Activated CD4-positive, alpha-beta T cell treated with anti-CD3 and anti-CD28 coated beads, Interleukin-2, amount 50 U/mL, for 16 hours (primary cell): ENCODE measurements around the gene PGLYRP4.

Source experiments
- DNase-seq: peaks from one replicate; pipeline ENCODE4 v3.0.0-alpha.2; 2020

The PGLYRP4 gene

DNA sequence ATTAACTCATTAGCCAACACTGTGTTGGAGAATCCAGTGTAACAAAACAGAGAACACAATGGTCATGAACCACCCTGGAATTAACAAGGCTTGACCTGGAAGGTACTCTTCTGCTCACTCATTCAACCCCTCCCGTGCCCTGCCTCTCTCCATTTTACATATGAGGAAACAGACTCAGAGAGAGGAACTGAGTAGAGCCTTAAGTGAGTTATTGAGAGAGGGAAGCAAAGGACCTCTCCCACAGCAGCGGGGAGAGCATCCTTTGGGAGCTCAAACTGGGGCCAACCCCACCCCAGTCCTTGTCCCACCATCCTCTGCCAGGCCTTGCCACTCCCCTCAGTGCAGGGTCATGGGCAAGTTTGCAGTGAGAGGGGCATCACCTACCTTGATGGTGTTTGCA is 25.4 kb upstream of the PGLYRP4 start:
- DNase-seq = no peak

DNA sequence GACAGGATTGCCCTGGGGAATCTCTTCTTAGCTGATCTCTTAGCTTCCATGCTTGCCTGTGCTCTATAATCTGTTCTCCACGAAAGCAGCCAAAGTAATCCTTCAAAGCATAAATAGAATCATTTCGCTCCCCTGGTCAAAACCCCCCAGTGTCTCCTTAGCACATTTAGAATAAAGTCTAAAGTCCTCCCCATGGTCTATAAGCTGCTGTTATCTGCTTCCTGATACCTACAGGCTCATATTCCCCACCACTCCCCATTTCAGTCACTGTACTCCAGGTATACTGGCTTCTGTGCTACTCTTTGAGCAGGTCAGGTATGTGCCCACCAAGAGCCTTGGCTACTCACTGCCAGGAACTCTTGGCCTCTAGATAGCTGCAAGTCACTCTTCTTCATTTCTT is 23.9 kb upstream of the PGLYRP4 start:
- no peak for DNase-seq

- DNase-seq = no peak
These were observed 22.6 kb upstream of the PGLYRP4 start for GRCh38 chr1:153371231-153371630.

DNA sequence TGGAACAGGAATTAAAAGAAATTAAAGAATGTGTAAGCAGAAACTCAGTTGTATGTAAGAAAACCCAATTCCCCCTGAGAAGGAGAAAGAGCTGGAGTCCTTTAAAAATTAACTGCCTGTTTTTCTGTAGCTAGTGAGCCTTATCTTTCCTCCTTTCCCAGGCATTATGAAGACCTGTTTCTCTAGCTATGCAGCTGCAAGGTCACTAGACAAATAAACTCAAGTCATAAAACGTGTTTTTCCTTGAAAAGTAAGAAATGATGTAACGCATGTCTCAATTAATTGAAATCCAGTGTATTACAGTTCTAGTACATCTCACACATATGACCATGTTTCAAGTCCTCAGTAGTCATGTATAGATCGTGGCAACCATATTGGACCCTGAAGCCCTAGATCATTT is 21.5 kb upstream of the PGLYRP4 start:
- DNase-seq = no peak

DNA sequence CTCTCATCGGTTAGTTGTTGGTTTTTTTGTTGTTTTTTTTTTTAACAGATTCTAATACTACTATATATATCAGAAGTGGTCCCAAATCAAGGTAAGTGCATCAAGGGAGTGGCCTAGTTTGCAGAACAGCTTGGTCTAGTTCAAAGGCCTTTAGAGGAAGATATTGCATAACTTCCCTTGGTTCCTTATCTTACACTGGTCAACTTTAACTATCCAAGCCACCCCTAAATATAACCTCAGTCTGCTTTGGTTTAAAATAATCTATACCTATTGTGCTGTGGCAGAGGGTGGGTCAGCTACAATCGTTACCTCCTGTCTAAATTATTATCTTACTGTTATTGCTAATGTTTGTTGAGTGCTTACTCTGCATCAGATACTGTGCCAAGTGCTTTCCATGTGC is 19.9 kb upstream of the PGLYRP4 start:
- DNase-seq = no peak

DNA sequence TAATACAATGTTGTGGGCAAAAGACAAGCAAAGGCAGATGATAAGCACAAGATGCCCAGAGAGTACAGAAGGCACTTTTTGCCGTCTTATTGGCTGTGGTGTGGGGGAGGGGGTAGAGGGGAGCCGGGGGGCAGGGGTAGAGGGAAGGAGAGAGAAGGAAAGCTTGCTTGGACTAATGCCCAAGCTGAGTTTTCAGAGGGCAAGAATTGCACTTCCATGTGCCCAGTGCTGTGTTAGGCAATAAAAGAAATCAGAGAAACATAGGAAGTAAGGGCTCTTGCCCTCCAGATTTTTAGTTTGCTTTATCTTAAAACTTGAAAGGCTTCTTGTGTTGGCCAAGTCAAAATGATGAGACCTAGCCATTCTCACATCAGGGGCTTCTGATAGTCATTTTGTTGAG is 18.4 kb upstream of the PGLYRP4 start:
- no peak for DNase-seq

DNA sequence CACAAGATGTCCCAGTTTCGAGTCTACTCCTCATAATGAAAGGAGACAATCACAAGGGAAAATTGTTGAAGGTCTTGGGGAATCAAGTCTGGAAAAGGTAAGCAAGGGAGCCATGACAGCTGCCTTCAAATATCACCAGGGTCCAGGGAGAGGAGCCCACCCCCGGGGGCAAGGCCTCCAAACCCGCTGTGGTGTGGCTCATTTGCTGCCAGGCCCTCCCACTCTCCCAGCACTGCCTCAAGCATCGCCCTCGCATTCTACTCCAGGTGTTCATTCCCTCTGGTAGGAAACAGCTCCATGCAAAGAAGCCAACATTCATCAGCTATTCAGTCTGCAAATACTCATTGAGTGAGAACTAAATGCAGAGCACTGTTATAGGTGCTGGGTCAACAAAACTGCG is 17.6 kb upstream of the PGLYRP4 start:
- DNase-seq = no peak

DNA sequence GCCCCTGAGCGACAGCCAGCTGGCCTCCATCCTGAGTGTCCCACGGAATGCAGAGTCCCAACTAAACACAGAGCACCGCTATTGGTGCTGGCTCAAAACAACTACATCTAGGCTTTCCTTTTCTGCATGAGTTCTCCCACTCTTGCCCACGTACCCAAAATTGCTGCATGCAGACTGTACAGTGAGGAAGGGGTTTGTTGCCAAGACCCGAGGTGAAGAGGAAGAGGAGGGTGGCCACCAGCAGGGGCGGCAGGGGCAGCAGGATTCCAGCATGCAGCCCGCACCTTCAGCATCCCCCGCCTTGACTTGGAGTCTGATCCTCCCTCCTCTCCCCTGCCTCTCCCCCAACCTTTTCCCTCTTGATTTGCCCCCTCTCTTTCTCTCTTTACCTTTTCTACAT is 17.1 kb upstream of the PGLYRP4 start:
- no peak for DNase-seq

DNA sequence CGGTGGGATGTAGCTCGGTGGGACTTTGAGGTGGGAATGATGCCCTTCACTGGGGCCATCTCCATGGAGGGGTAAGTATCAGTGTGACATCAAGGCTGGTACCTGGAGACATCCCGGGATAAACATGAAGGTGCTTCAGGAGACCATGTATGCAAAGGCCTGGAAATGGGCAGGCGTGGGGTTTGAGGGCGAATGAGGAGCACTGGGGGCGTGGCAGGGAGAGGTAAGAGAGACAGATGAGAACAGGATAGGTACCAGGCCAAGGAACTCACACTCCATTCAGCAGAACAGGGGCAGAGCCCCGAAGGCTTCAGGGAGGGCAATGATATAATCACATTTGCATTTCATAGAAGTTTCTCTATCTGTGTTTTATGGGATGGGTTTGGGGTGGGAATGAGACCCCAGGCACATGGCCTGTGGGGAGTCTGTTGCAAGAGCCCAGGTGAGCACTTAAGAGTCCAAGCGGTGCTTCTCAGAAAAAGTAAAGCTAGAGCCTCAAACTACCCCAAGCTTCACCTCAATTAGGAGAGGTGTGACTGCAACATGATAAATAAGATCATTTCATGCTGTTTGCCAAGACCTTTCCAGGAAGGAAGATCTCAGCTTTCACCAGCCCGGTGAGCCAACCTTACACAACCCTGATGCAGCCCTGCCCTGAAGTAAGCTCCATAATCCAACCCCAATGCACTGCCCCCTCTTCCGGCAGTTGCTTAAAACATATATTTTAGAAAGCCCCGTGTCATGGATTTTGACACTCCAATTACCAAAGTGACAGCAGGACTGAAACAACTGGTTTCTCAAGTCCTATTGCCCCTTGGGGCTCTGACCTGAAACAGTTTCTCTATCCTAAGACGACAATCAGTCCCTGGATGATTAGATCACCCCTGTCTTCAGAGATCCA is 16.4 kb upstream of the PGLYRP4 start:
- no peak for DNase-seq

- no peak for DNase-seq
These were observed 15.5 kb upstream of the PGLYRP4 start for GRCh38 chr1:153364156-153364555.

DNA sequence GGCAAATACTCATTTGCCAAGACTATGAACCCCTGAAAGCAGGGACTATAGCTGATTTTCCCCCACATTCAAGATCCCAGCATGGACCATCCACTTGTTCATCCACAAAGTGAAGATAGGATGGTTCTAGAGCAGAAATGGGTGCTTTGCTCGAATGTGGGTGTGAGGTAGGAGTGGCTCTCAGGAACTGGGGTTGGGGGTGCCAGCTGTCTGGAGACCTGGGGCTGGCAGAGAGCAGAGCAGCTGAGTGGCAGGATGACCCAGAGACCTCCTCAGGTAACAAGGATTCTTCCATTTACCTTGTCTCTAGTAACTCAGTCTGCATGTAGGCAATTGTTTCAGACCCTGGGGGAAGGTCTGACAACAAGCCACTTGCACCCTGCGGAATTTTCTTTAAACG is 15.0 kb upstream of the PGLYRP4 start:
- DNase-seq = no peak

DNA sequence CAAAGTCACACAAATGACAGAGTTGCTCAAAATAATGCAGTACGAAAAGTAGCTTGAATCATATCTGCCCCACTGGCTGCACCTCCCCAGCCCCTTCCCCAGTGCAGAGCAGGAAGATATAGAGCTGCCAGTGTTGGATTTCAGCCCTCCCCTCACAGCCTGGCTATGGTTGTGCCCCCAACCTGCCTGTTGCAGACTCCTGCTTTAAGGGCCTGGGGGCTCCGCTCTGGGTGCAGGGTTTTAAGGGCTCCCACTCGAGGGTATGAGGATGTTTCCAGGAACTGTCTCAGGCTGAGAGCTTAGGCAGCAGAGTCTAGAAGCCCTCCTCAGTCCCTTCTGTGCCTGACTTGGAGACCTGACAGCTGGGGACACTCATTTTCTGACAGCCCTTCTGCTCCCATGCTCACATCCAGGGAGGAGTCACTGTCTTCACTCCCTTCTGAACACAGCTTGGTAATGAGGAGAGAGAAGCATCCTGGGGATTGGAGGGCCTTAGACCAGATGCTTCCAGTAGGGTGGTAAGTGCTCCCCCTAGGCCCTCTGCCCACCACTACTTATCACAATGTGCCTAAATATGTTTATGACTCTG is 13.6 kb upstream of the PGLYRP4 start:
- DNase-seq = no peak

DNA sequence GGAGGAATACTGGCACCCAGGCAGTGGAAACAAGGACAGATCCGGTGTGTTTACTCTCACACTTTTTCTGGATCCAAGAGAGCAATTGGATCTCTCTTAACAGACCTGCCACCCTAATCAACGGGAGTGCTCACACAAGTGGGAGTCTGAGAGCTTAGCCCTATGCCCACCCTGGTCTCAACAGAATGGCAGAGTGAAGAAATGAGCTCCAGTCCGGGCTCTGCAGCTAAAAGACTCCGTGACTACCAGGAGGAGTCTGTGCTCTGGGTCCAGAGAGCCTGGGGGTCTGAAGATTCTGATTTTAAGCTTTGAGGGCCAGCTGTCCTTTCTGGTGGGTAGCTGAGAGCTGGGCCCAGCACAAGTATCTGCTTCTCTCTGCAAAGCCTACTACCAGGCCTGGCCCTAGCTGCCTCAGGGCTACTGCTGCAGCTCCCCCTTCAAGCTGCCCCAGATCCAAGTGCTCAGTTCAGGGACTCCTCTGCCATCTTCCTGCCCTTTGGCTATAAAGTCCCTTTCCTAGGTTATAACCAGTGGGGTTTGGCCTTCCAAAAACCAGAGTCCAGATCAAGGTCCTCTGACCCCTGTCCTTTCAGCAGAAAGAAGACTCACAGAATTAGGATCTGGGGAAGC is 13.0 kb upstream of the PGLYRP4 start:
- no peak for DNase-seq

- no peak for DNase-seq
These were observed 12.2 kb upstream of the PGLYRP4 start for GRCh38 chr1:153360592-153361479.

DNA sequence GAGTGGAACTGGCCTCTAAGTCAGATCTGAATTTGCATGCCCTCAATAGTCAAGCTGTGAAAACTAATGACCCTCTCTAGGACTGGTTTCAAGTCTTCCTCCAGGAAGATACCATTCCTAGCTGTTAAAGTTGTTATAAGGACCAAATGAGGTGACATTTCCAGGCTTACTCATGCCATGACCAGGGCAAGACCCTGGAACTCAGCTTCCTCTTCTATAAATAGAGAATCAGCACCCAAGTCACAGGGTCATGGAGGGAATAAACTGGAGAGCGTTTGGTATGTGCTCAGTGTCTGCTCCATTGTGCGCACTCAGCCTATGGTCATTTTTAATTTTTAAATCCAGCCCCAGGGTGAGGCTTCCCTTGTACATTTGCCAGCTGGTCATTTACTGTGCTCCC is 11.5 kb upstream of the PGLYRP4 start:
- DNase-seq = no peak

DNA sequence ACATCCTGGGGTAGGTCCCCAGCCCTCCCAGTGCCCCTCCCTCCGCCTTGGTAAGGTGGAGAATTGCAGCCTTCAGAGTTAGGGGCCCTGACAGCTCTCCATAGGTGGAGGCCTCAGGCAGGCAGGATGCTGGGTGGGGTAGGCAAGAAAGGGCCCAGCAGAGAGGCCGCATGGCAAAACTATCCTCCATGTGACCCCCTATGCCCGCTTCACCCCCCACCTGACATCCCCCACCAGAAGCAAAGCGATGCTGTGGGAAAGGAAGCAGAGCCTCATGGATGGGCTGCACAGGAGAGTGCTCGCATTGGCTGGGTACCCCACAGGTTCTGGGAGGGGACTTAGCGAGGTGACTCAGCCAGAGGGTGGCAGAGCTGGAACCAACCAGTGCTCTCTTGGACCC is 10.6 kb upstream of the PGLYRP4 start:
- DNase-seq = no peak

DNA sequence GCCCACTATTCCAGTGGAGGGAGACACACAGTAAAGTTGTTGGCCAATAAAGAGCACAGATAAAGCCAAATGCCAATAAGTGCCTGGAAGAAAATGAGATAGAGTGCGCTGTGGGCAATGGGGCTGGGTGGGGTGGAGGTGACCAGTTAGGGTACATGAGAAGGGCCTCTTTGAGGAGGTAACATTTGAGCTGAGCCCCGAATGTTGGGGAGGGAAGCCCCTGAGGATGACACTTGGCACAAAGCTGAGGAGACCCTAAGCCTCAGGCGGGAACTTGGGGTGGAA is 10.0 kb upstream of the PGLYRP4 start:
- DNase-seq = no peak

- DNase-seq = no peak
These were observed 9.4 kb upstream of the PGLYRP4 start, which contains the start of gene S100A9 for GRCh38 chr1:153357853-153358690. S100A9 (plus strand) TSS chr1:153357854; CDS start chr1:153358284, 430 bp downstream.

- no peak for DNase-seq
These were observed 8.6 kb upstream of the PGLYRP4 start for GRCh38 chr1:153357076-153357852.

DNA sequence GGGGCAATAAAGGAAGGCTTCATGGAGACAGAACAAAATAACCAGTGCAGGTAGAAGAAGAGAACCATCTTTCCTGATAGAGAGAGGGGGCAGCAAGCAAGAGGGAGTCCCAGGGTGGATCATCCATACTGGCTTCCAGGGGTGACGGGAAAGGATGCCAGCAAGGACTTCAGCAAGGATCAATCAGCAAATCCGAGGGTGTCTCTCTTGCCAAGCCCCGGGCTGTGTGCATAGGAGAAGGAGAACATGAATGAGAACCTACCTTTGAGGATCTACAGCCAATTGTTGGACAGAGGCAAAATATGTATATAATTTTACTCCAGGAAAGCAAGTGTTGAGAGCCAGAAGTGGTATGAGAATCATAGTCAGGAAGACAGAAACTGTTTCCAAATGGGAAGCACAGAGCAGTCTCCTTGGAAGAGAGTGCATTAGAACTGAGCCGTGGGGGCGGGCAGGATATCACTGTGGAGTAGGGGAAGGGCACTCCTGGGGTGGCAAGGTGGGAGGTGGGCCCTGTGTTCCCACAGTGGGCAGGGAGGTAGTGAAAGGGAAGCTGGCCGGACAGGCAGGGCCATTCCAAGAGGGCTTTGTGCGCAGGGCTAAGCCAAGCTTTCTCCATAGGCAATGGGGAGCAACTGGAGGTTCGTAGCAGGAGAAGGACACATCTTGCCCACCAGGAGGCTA is 7.9 kb upstream of the PGLYRP4 start:
- DNase-seq = no peak
